ENCODE results near the gene ATP8A2. TPM values are rescaled to one million over a fixed set of nuclear protein-coding genes. Genes with fewer than 3 reads are reported as not detected.

ATP8A2 gene
- total RNA-seq, 3 donors from 2014 or later: under 0.01 to 1.0 (median under 0.01) TPM

- H3K36me3 ChIP-seq: no peaks in the 10 kb centered on the region
- no peaks in the 10 kb centered on the region for H3K9me3 ChIP-seq
- H3K27ac ChIP-seq: no peak overlapping the region
- TF ChIP-seq CTCF (IDR thresholded peaks at IDR 0.05): no peak
- no peak for TF ChIP-seq POLR2A (IDR thresholded peaks at IDR 0.05)
- TF ChIP-seq POLR2AphosphoS5 (IDR thresholded peaks at IDR 0.05): no peak
- no peaks in the 10 kb centered on the region for H3K4me1 ChIP-seq
- no peak for DNase-seq (ENCODE audit: low spot score in 2 of 2)
- H3K27me3 ChIP-seq: no peaks in the 10 kb centered on the region
- no peak overlapping the region for H3K4me3 ChIP-seq
- intact Hi-C loops (cut with DNase I; ENCODE audit: low total_unique reads): no loop called here
Observed at GRCh38 chr13:25756912-25757311, 385.1 kb downstream of the ATP8A2 start.

- DNase-seq (ENCODE audit: low spot score in 2 of 2): no peak
- H3K4me3 ChIP-seq: no peak overlapping the region
- H3K4me1 ChIP-seq: no peaks in the 10 kb centered on the region
- H3K27me3 ChIP-seq: no peaks in the 10 kb centered on the region
- no peaks in the 10 kb centered on the region for H3K9me3 ChIP-seq
- intact Hi-C loops (cut with DNase I; ENCODE audit: low total_unique reads): no loop called here
- no peak overlapping the region for H3K27ac ChIP-seq
- no peaks in the 10 kb centered on the region for H3K36me3 ChIP-seq
- TF ChIP-seq POLR2AphosphoS5 (IDR thresholded peaks at IDR 0.05): no peak
- TF ChIP-seq POLR2A (IDR thresholded peaks at IDR 0.05): no peak
- TF ChIP-seq CTCF (IDR thresholded peaks at IDR 0.05): no peak
Observed at GRCh38 chr13:25761041-25761440, 389.3 kb downstream of the ATP8A2 start.

GRCh38 chr13:25762281-25762680 is 390.5 kb downstream of the ATP8A2 start:
- no peak for DNase-seq (ENCODE audit: low spot score in 2 of 2)
- H3K36me3 ChIP-seq: no peaks in the 10 kb centered on the region
- H3K4me1 ChIP-seq: no peaks in the 10 kb centered on the region
- no peak overlapping the region for H3K27ac ChIP-seq
- intact Hi-C loops (cut with DNase I; ENCODE audit: low total_unique reads): no loop called here
- TF ChIP-seq POLR2A (IDR thresholded peaks at IDR 0.05): no peak
- TF ChIP-seq CTCF (IDR thresholded peaks at IDR 0.05): no peak
- TF ChIP-seq POLR2AphosphoS5 (IDR thresholded peaks at IDR 0.05): no peak
- no peaks in the 10 kb centered on the region for H3K9me3 ChIP-seq
- no peak overlapping the region for H3K4me3 ChIP-seq
- H3K27me3 ChIP-seq: no peaks in the 10 kb centered on the region

GRCh38 chr13:25762795-25763377 is 391.1 kb downstream of the ATP8A2 start:
- intact Hi-C loops (cut with DNase I; ENCODE audit: low total_unique reads): no loop called here

DNA sequence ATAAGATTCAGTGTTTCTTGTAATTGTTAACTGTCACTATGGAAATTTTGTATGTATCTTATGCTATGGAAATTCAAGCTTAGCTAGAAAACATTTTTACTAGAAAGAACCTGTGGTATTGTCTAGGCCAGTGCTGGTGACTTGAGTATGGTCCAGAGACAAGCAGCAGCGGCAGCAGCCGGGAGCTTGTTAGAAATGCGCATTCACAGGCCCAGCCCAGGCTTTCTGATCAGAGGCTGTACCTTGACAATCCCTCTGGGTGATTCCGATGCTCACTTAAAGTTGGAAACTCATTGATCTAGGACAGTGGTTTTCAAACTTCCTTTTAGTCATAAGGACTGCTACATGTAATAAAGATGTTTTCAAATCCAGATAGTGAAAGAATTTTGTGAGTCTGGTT is 392.6 kb downstream of the ATP8A2 start:
- DNase-seq (ENCODE audit: low spot score in 2 of 2): no peak
- no peaks in the 10 kb centered on the region for H3K9me3 ChIP-seq
- TF ChIP-seq CTCF (IDR thresholded peaks at IDR 0.05): no peak
- no peak for TF ChIP-seq POLR2A (IDR thresholded peaks at IDR 0.05)
- TF ChIP-seq POLR2AphosphoS5 (IDR thresholded peaks at IDR 0.05): no peak
- H3K27ac ChIP-seq: no peak overlapping the region
- no peak overlapping the region for H3K4me3 ChIP-seq
- intact Hi-C loops (cut with DNase I; ENCODE audit: low total_unique reads): no loop called here
- no peaks in the 10 kb centered on the region for H3K36me3 ChIP-seq
- no peaks in the 10 kb centered on the region for H3K27me3 ChIP-seq
- no peaks in the 10 kb centered on the region for H3K4me1 ChIP-seq

More at GRCh38 chr13:25762795-25763377, 391.1 kb downstream of the ATP8A2 start:
- TF ChIP-seq POLR2AphosphoS5 (IDR thresholded peaks at IDR 0.05): no peak
- no peak for TF ChIP-seq CTCF (IDR thresholded peaks at IDR 0.05)
- TF ChIP-seq POLR2A (IDR thresholded peaks at IDR 0.05): no peak
- no peaks in the 10 kb centered on the region for H3K4me1 ChIP-seq
- no peak overlapping the region for H3K4me3 ChIP-seq
- no peak overlapping the region for H3K27ac ChIP-seq
- no peaks in the 10 kb centered on the region for H3K27me3 ChIP-seq
- no peaks in the 10 kb centered on the region for H3K36me3 ChIP-seq
- DNase-seq (ENCODE audit: low spot score in 2 of 2): no peak
- no peaks in the 10 kb centered on the region for H3K9me3 ChIP-seq
